Pulmonary artery endothelial cell (primary cell): ENCODE results near the gene DNAJC3. TPM values are rescaled to one million over a fixed set of nuclear protein-coding genes. Genes with fewer than 3 reads are reported as not detected.

ENCODE experiments used
- DNase-seq: peaks from one replicate; pipeline ENCODE4 v3.0.0-alpha.2; 2011; ENCODE audit warnings: low read depth, low spot score
- total RNA-seq: library from RNA; depleted of rRNA; stranded (reverse); fragments of >200 nt; gene quantifications from 2 replicates; pipeline ENCODE4 v1.2.3, GENCODE V29; 2014

DNAJC3 gene
- total RNA-seq, 1 donor from 2014 or later = 54.9 TPM

- no peak for DNase-seq
These were observed 165.0 kb downstream of the DNAJC3 start for GRCh38 chr13:95841894-95842293.

DNA sequence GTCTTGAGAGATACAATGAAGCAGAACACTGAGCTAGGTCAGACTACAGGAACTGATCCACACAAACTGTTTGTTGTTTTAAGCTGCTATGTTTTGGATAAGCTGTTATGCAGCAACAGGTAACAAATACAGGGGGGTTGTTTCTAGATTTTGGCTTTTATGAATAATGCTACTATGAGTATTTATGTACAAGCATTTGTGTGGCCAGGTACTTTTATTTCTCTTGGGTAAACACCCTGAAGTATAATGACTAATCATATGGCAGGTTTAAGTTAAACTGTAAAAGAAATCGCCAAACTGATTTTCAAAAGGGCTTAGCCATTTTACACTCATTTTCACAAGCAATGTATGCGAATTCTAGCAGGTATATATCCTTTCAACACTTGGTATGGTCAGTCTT is 166.0 kb downstream of the DNAJC3 start:
- no peak for DNase-seq

Other genes with a start within 250 kb of the DNAJC3 start
- gene CLDN10, start 124.4 kb upstream of the DNAJC3 start, total RNA-seq = 0.28 and 0.40 TPM in 2 replicates
- gene DZIP1, start 32.4 kb upstream of the DNAJC3 start, total RNA-seq = 22.5 and 23.8 TPM in 2 replicates